ENCODE results near the gene HGF.

- TF ChIP-seq ZFP3 (CRISPR knock-in tag; IDR thresholded peaks at IDR 0.05) (no peak), CREB5 (CRISPR knock-in tag; IDR thresholded peaks at IDR 0.05; ENCODE audit: low read depth) (no peak)
These were observed 4.7 kb upstream of the HGF start for GRCh38 chr7:81774551-81774950.

Measured in SK-N-SH treated with all-trans-retinoic acid at 6 μM for 48 hours (cell line).